Lower leg skin (tissue), 3 donors: Measurements from ENCODE around the gene OR2B6.

ENCODE experiments used
- CTCF ChIP-seq, 3 donors: fragments of 450-650 bp; IDR thresholded peaks; one replicate each; pipeline ENCODE4 v1.5.1; 2016; ENCODE audit warnings: antibody characterized with exemption in 3 of 3, mild to moderate bottlenecking in 3 of 3, moderate library complexity in 2 of 3
- POLR2A ChIP-seq, 2 donors: fragments of 450-650 bp; IDR thresholded peaks; one replicate each; pipeline ENCODE4 v1.6.1; 2016 to 2017; ENCODE audit warnings: antibody characterized with exemption in 2 of 2, mild to moderate bottlenecking in 1 of 2, moderate library complexity in 1 of 2

- TF ChIP-seq CTCF (IDR thresholded peaks at IDR 0.05) (no peak), POLR2A (IDR thresholded peaks at IDR 0.05) (no peak)
Observed at GRCh38 chr6:27972750-27973149, 15.7 kb downstream of the OR2B6 start.
